PFSK-1 (cell line): ENCODE measurements around the gene TRAPPC3.

ENCODE experiments used
- FOXP2 ChIP-seq: optimal IDR thresholded peaks from 2 replicates; pipeline ENCODE3; 2011; ENCODE audit warnings: borderline replicate concordance, control low read depth, inconsistent platforms; ENCODE audit not compliant: insufficient read depth; ENCODE audit errors: extremely low read length, extremely low read depth
- POLR2AphosphoS5 ChIP-seq: IDR thresholded peaks from 2 replicates; pipeline ENCODE4 v1.6.1; 2012; ENCODE audit warnings: low read depth, mild to moderate bottlenecking, control low read depth, low read length, moderate library complexity
- SIN3A ChIP-seq: IDR thresholded peaks from 2 replicates; pipeline ENCODE4 v1.6.1; 2012; ENCODE audit warnings: mild to moderate bottlenecking, low read length, moderate library complexity, borderline replicate concordance; ENCODE audit not compliant: insufficient read depth
- TAF1 ChIP-seq: IDR thresholded peaks from 2 replicates; pipeline ENCODE4 v1.6.1; 2012; ENCODE audit warnings: low read length, control low read depth, borderline replicate concordance; ENCODE audit not compliant: insufficient read depth
- TF ChIP-seq, protein P1 (sequence below), 2 experiments: IDR thresholded peaks; 2 replicates each; pipeline versions ENCODE4 v1.6.1 to v1.8.0; 2011 to 2012; ENCODE audit warnings: low read depth in 2 of 2, low read length in 2 of 2, control low read depth in 1 of 2, inconsistent platforms in 1 of 2, mild to moderate bottlenecking in 1 of 2, moderate library complexity in 1 of 2; ENCODE audit not compliant: insufficient read depth in 1 of 2

The TRAPPC3 gene

DNA sequence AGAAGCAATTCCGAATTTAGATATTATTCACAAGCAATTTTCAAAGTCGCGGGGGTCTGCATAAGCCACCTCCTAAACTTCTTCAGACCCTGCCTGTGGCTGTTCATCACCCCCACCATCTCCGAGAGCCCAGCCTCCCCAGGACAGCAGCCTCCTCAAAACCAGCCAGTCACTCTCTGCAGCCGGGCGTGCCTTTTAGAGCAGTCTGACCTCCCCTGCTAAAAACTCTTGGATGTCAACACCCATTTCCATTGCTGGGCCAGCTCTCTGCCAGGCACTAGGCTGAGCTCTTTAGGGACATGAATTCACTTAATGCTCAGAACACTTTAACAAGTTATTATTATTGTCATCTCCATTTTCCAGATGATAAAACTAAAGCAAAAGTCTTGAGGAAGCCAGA is 48.9 kb downstream of the TRAPPC3 start:
- TF ChIP-seq, protein P1, sequence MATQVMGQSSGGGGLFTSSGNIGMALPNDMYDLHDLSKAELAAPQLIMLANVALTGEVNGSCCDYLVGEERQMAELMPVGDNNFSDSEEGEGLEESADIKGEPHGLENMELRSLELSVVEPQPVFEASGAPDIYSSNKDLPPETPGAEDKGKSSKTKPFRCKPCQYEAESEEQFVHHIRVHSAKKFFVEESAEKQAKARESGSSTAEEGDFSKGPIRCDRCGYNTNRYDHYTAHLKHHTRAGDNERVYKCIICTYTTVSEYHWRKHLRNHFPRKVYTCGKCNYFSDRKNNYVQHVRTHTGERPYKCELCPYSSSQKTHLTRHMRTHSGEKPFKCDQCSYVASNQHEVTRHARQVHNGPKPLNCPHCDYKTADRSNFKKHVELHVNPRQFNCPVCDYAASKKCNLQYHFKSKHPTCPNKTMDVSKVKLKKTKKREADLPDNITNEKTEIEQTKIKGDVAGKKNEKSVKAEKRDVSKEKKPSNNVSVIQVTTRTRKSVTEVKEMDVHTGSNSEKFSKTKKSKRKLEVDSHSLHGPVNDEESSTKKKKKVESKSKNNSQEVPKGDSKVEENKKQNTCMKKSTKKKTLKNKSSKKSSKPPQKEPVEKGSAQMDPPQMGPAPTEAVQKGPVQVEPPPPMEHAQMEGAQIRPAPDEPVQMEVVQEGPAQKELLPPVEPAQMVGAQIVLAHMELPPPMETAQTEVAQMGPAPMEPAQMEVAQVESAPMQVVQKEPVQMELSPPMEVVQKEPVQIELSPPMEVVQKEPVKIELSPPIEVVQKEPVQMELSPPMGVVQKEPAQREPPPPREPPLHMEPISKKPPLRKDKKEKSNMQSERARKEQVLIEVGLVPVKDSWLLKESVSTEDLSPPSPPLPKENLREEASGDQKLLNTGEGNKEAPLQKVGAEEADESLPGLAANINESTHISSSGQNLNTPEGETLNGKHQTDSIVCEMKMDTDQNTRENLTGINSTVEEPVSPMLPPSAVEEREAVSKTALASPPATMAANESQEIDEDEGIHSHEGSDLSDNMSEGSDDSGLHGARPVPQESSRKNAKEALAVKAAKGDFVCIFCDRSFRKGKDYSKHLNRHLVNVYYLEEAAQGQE (IDR thresholded peaks at IDR 0.05; ENCODE audit: insufficient read depth in 1 of 2, low read depth in 2 of 2, low read length in 2 of 2) = no peak

DNA sequence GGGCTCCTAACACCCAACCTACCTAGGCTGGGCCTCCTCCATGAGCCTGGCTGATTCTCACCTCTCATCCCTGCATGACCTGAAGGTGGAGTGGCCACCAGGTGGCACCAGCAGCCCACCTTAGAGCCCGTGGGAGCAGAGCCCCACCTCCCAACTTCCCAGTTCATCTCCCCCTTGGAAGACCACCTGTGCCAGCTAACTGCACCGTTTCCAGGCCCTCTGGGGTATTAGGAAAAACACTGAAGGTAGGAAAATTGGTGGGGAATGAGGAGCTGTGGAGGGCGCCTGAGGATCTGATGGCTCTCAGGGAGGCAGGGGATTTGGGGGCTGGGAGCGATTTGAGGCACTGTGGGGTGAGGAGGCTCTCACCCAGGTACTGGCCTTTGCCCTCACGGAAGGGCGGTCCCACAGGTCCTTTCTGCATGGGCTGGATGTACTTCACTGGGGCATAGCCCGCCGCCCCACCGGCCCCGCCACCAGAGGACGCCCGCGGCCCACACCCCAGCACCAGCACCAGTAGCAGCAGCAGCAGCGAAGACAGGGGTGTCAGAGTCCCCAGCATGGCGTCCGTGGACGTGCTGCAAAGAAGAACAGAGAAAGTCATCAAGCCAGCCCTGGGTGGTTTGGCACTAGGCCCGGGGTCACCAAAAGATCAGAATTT is 49.5 kb downstream of the TRAPPC3 start:
- TF ChIP-seq FOXP2 = no peak
- TF ChIP-seq, protein P1 (IDR thresholded peaks at IDR 0.05; ENCODE audit: insufficient read depth in 1 of 2, low read depth in 2 of 2, low read length in 2 of 2) = no peak

DNA sequence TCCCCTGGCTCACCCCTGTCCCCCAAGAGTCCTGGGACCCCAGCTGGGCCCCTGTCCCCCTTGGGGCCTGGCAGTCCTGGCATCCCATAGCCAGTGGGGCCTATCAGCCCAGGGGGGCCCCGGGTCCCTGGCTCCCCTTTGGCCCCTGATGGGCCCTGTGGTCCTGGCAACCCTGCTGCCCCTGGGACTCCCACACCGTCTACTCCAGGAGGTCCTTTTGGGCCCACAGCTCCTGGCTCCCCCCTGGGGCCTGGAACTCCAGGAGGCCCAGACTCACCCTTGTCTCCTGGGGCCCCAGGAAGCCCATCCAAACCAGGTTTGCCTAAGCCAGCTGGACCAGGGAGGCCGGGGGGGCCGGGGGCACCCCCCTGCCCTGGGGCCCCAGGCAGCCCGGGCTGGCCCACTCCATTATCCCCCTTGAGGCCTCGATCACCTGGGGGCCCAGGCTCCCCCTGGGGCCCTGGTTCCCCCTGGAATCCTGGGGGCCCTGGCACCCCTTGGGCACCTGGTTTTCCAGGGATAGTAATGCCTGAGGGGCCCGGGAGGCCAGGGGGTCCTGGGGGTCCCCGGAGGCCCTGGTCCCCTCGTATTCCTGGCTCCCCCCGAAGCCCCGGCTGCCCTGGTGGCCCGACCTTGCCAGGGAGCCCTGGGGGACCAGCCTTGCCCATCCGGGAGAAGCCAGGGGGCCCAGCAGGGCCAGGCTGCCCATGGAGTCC is 50.5 kb downstream of the TRAPPC3 start:
- TF ChIP-seq, protein P1 (IDR thresholded peaks at IDR 0.05; ENCODE audit: insufficient read depth in 1 of 2, low read depth in 2 of 2, low read length in 2 of 2) = no peak
- TF ChIP-seq FOXP2 (no peak), TAF1 (no peak), POLR2AphosphoS5 (no peak), SIN3A (no peak)

DNA sequence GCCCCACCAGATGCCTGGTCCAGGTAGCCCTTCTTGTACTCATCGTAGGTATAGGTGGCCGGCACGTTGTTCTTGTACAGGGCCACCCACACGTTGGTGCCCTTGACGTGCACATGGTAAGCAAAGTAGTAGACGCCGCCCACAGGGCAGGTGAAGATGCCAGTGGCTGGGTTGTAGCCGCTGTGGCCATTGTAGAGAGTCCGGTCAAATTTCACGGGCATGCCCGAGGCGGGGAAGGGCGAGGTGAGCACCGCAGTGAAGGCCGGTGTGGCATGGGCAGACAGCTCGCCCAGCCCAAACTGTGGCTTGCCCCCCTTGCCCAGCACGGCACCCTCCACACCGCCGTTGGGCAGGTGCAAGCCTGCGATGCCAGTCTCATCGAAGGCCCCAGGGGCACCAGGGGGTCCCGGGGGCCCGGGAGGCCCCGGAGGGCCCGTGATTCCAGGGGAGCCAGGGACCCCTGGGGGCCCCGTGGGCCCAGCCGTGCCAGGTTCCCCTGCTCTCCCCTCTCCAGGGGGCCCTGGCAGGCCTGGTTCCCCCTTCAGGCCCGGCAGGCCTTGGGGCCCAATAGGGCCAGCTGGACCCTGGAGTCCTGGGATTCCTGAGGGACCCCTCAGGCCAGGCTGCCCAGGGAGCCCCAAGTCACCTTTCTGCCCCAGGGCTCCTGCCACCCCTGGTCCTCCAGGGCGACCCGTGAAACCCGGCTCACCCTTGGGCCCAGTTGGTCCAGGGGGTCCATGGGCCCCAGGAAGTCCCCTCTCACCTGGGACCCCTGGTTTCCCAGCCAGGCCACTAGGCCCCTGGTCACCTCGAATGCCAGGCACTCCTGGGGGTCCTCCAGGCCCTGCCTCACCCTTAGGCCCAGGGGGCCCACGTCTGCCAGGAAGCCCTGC is 51.3 kb downstream of the TRAPPC3 start:
- TF ChIP-seq POLR2AphosphoS5 (no peak), TAF1 (no peak), FOXP2 (no peak), SIN3A (no peak)
- TF ChIP-seq, protein P1 (IDR thresholded peaks at IDR 0.05; ENCODE audit: insufficient read depth in 1 of 2, low read depth in 2 of 2, low read length in 2 of 2) = no peak
